Adrenal gland (tissue), 5 donors: ENCODE results near the gene SDC4.

ENCODE experiments used
- POLR2A ChIP-seq, 2 donors: fragments of 450-650 bp; IDR thresholded peaks; one replicate each; pipeline ENCODE4 v1.6.1; 2017; ENCODE audit warnings: antibody characterized with exemption in 2 of 2, mild to moderate bottlenecking in 2 of 2, moderate library complexity in 1 of 2
- TF ChIP-seq, protein P1 (sequence below), 6 experiments: fragments of 450-650 bp in 4 of 6; fragments of 200-600 bp in 2 of 6; sonication (generic) in 1 of 6; IDR thresholded peaks; 1 replicate in 5 of 6; 2 replicates in 1 of 6; pipeline versions ENCODE4 v1.5.1 to v1.8.0; 2016 to 2021; ENCODE audit warnings: antibody characterized with exemption in 6 of 6, mild to moderate bottlenecking in 2 of 6, moderate library complexity in 1 of 6
- donor health status: DM: no; HTN: no; CAD: no.

DNA sequence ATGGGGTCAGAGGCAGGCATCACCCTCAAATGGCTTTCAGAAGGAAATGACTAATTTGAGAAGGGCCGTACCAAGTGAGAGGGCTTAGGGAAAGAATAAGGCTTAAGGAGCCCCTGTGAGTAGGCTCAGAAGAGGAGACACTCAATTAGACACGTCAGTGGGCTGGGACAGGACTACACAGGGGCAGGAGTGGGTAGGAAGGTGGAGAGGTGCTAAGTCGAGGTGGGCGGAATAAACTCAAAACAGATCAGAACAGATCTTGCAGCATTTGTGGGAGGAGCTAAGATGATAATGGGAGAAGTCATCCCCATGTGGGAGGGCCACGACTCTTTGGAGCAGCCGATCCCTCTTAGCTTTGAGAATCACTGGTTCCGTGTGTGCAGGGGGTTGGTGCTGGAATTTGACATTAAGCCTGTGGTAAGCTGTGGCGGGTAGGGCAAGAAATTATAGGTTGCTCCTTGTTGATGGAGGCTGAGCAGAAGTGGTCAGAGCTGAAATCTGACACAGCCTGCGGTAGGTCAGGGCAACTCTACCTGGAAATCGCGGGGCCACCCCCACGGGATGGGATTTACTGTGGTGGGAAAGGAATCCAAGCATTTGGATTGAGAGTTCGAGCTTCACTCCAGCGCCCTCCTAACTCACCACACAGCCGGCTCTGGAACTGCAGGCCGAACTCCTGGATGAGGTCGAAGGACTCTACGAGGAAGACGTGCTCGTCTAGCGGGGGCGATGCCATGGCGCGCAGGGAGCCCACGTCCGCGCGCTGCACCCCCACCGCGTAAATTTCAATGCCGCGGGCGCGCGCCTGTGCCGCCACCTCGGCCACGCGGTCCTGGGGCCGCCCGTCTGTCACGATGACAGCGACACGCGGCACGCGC is 44.4 kb downstream of the SDC4 start:
- TF ChIP-seq, protein P1, sequence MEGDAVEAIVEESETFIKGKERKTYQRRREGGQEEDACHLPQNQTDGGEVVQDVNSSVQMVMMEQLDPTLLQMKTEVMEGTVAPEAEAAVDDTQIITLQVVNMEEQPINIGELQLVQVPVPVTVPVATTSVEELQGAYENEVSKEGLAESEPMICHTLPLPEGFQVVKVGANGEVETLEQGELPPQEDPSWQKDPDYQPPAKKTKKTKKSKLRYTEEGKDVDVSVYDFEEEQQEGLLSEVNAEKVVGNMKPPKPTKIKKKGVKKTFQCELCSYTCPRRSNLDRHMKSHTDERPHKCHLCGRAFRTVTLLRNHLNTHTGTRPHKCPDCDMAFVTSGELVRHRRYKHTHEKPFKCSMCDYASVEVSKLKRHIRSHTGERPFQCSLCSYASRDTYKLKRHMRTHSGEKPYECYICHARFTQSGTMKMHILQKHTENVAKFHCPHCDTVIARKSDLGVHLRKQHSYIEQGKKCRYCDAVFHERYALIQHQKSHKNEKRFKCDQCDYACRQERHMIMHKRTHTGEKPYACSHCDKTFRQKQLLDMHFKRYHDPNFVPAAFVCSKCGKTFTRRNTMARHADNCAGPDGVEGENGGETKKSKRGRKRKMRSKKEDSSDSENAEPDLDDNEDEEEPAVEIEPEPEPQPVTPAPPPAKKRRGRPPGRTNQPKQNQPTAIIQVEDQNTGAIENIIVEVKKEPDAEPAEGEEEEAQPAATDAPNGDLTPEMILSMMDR (IDR thresholded peaks at IDR 0.05) = no peak
- TF ChIP-seq POLR2A (IDR thresholded peaks at IDR 0.05) = no peak
